IPS-18c (cell line): Measurements from ENCODE around the gene CUL5.
A peak's percentile ranks its signal among the peaks of the same experiment; 100 is the strongest.

ENCODE experiments used
- H3K4me3 ChIP-seq: 2 replicates; pipeline ENCODE4 v1.7.0; 2013; ENCODE audit warnings: low read depth, mild to moderate bottlenecking, low read length, moderate library complexity; ENCODE audit not compliant: insufficient read depth
- H3K9me3 ChIP-seq: one replicate; pipeline ENCODE4 v1.6.1; 2013; ENCODE audit warnings: mild to moderate bottlenecking, low read length, moderate library complexity; ENCODE audit not compliant: control insufficient read depth, insufficient read depth

The CUL5 gene

GRCh38 chr11:108008656-108009496, at the start of gene CUL5:
CUL5 (plus strand) TSS chr11:108008898; CDS start chr11:108009349, 451 bp downstream.
- Histone ChIP-seq H3K4me3 (peak within 1 kb of the TSS; percentile 76), H3K9me3 (no peaks in the 10 kb centered on the region)

DNA sequence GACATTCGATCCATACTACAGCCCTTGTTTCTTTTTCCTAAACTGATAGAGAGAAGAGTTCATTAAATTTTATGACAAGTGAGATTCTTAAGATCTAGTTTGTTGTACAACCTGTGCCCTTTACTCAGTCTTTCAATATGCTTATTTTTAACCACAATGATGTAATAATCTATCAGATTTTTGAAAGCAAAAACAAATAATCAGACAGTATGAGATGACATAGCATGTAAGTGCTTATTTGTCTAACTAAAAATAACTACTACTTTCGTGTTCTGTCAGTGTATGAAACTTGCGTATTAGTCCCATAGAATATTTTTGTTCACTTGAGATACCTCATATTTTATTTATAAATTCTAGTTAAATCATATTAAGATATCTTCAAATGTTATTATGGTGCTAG, 47.2 kb upstream of the CUL5 start:
- H3K9me3 ChIP-seq = no peaks in the 10 kb centered on the region

DNA sequence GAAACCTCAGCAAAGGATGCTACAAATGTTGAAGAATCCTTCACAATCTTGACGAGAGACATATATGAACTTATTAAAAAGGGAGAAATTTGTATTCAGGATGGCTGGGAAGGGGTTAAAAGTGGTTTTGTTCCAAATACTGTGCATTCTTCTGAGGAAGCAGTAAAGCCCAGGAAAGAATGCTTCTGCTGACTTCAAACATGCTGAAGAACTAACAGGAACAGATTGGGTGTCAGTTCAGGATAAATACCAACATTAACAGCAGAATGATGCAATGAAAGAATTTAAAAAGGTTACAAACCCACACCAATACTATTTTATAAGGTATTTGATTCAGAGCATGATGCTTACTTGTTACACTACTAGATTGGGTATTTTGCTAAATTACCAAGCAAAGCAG, 46.5 kb upstream of the CUL5 start:
- no peak overlapping the region for H3K4me3 ChIP-seq
- no peaks in the 10 kb centered on the region for H3K9me3 ChIP-seq

More for the DNA sequence above, 47.2 kb upstream of the CUL5 start:
- no peak overlapping the region for H3K4me3 ChIP-seq

GRCh38 chr11:107963091-107963490, 45.6 kb upstream of the CUL5 start:
- Histone ChIP-seq H3K9me3 (no peaks in the 10 kb centered on the region), H3K4me3 (no peak overlapping the region)

DNA sequence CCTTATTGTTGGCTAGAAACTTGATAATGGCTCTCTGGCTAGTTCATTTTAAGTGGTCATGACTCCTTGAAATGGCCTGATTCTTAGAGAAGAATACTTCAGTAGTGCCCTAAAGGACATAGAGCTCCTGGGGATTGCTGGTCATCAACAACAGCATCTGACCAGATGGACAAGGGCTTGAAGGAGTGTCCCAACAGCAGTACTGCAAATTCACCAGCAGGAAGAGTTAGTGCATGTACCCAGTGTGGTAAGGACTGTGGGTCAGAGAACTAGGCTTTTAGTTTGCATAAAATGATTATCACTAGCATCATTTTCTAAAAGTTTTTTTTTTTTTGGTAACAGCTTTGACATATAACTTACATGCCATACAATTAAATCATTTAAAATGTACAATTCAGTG, 39.5 kb upstream of the CUL5 start:
- no peak overlapping the region for H3K4me3 ChIP-seq
- H3K9me3 ChIP-seq = no peaks in the 10 kb centered on the region

DNA sequence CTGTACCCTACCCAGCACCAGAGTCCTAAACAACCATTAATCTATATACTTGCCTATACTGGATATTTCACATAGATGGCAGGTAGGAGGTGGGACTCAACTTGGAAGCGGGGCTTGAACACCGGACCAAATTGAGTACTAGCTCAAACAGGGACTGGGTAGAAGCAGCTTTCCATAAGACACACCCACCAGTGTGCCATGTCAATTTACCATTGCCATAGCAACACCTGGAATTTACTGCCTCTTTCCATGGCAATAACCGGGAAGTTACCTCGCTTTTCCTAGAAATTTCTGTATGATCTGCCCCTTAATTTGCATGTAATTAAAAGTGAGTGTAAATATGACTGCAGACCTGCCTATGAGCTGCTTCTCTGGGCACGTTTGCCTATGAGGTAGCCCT, 38.6 kb upstream of the CUL5 start:
- Histone ChIP-seq H3K4me3 (no peak overlapping the region), H3K9me3 (no peaks in the 10 kb centered on the region)

- Histone ChIP-seq H3K4me3 (no peak overlapping the region), H3K9me3 (no peaks in the 10 kb centered on the region)
These were observed 35.1 kb upstream of the CUL5 start for GRCh38 chr11:107973641-107974040.

- Histone ChIP-seq H3K4me3 (no peak overlapping the region), H3K9me3 (peaks cover 2% of the 10 kb centered on the region)
These were observed 20.1 kb upstream of the CUL5 start for GRCh38 chr11:107988397-107989158.

DNA sequence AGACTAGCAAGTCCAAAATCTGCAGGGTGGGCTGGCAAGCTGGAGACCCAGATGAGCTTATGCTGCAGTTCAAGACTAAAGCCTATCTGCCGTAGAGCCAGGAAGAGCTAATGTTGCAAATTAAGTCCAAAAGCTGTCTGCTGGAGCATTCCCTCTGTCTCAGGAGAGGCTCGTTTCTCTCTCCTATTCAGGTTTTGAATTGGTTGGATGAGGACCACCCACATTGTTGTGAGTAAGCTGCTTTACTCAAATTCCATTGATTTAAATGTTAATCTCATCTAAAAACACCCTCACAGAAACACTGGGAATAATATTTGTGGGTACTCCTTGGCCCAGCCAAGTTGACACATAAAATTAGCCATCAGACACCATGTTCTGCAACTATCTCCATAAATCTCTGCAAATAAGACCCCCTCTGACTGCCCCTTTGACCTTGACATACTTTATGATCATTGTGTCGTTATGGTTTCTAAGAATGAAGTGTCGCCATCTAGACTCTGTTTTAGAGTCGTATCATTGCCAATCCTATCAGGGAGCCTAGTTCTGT, 16.8 kb upstream of the CUL5 start:
- H3K9me3 ChIP-seq = peaks cover 2% of the 10 kb centered on the region
- H3K4me3 ChIP-seq = no peak overlapping the region

GRCh38 chr11:107996006-107996776, 12.5 kb upstream of the CUL5 start:
- no peak overlapping the region for H3K4me3 ChIP-seq
- no peaks in the 10 kb centered on the region for H3K9me3 ChIP-seq

- Histone ChIP-seq H3K4me3 (no peak overlapping the region), H3K9me3 (no peaks in the 10 kb centered on the region)
These were observed 9.9 kb upstream of the CUL5 start for GRCh38 chr11:107998761-107999160.

DNA sequence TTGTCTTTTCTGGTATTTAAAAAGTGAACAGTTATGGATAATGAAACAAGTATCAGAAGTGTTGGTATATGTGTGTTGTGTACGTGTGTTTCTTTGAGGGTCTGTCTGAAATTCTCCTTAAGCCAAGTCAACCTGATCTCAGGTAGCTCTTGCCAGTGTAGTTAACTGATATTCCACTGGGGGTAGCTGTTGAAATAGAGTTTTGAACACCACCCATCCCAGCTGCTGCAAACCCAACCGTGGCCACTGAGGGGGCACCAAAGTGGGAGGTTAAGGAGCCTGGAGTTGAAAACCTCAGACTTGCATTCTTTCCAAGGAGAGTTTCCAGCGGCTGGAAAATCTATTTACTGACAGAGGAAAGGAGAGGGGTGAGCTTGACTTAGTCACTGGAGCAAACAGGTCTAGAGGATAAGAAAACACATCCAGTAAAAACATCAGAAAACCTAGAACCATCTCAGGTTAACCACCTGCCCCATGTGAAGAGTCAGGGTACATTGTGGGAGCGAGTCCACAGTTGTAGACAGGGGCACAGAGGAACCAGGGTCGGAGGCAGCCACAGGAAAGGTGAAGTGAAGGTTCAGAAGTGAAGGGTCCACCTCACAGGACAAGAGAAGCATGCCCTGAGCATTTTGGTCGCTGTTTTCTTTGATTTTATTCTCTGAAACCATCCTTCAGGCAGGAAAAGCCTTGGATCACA, 8.8 kb upstream of the CUL5 start:
- H3K9me3 ChIP-seq = no peaks in the 10 kb centered on the region

DNA sequence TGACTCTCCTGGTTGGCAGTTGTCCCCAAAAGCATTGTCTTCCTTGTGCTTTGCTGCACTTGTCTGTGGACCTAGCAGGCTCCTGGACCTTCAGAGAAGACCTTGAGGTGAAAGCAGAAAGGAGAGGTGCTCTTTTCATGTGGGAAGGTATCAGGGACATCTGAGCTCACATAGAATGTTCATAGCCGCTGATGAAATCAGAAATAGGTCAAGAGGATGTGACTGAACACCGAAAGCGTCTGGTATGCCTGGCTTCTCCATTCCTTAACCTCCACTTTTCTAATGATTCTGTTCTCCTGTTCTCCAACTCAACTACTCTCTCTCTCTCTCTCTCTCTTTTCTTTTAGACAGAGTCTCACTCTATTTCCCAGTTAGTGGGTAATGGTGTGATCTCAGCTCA, 6.2 kb upstream of the CUL5 start:
- H3K9me3 ChIP-seq = no peaks in the 10 kb centered on the region
- H3K4me3 ChIP-seq = no peak overlapping the region

More for the DNA sequence above, 8.8 kb upstream of the CUL5 start:
- H3K4me3 ChIP-seq = no peak overlapping the region

DNA sequence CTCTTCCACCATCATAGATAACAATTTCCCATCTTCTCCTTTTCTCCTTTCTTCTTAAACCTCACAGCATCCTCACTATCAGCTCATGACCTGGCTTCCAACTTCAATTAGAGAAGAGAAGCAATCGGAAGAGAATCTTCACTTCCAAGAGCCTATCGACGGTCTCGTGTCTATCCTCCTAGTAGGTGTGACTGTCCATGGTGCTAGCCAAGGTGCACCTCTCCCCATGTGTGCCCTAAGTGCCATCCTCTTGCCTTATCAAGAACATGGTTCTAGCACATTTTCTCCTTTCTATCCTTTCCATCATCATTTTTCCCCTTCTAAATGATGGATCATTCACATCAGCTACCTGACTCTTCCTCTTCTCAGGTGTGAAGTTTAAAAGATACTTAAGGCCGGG, 5.1 kb upstream of the CUL5 start:
- H3K9me3 ChIP-seq = no peaks in the 10 kb centered on the region
- no peak overlapping the region for H3K4me3 ChIP-seq

DNA sequence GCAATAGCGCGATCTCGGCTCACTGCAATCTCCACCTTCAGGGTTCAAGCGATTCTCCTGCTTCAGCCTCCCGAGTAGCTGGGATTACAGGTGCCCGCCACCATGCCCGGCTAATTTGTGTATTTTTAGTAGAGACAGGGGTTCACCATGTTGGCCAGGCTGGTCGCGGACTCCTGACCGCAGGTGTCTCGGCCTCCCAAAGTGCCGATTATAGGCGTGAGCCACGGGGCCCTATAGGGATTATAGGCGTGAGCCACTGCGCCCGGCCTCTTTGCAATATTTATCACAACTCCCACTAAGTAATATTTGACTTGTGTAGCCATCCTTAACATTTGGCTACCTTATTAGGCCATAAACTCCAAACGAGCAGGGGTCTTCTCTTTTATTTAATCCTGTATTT, 879 bp upstream of the CUL5 start:
- Histone ChIP-seq H3K9me3 (no peaks in the 10 kb centered on the region), H3K4me3 (no peak overlapping the region)

DNA sequence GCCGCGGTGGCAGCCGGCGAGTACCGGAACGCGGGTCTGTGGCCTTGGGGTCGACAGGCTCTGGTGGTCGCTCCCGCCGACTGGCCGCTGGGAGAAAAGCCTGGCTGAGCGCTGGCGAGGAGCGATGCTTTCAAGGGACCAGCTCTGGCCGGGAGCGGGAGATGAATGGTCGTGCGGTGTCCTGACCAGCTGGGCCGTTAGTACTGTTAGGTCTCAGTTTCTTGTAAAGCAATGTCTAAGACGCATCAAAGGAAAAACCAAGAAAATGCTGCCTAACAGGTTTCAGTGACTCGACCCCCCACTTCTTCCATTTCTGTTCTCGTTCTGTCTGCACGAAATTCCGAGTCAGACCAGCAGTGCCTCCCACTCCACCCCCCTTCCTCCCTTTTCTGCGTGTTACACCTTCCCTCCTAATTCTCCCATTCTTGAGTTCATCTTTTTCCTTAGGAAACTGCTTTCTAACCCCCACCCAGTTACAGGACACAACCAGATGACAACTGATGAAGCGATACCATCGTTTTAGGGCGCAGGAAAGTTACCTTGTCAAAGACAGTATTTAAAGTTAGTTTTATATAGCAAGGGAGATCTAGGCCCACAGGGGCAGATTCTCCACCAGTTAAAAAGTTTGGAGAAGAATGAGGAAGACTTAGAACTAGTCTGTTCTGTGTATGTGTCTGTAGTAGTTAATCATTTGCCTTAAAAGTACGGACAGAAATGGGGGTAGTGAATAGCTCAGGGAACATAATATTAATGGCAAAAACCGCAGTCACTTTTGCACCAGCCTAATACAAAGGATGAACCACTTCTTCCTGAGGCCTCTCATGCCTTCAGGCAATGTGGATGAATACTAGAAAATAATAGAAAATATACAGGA, 1.0 kb downstream of the CUL5 start:
- Histone ChIP-seq H3K4me3 (peak overlapping the region; percentile 76), H3K9me3 (no peaks in the 10 kb centered on the region)
